Stimulated activated CD4-positive, alpha-beta T cell treated with anti-CD3 and anti-CD28 coated beads, Interleukin-15, amount 100 ng/mL, for 24 hours (primary cell): ENCODE data around the gene MTARC2.
"Not testable (repeated sequence)": the region's sequence is repeated elsewhere in the genome, so short reads cannot be mapped to it uniquely, and the experiment has no call there.

Experiments used
- DNase-seq: peaks from one replicate; pipeline ENCODE4 v3.0.0-alpha.2; 2020

The MTARC2 gene

GRCh38 chr1:220732621-220733020 lies 15.5 kb upstream of the MTARC2 start:
- no peak for DNase-seq

GRCh38 chr1:220733086-220733601 lies 15.0 kb upstream of the MTARC2 start:
- DNase-seq, result peak; percentile 83

- no peak for DNase-seq
Observed at GRCh38 chr1:220734571-220735326, 13.4 kb upstream of the MTARC2 start.

- DNase-seq, result not testable (repeated sequence)
Observed at GRCh38 chr1:220736283-220736682, 11.8 kb upstream of the MTARC2 start.

- no peak for DNase-seq
Observed at GRCh38 chr1:220741349-220741748, 6.8 kb upstream of the MTARC2 start.

- DNase-seq, result no peak
Observed at GRCh38 chr1:220741825-220742224, 6.3 kb upstream of the MTARC2 start.

GRCh38 chr1:220742520-220742919 lies 5.6 kb upstream of the MTARC2 start:
- DNase-seq, result no peak

GRCh38 chr1:220746851-220747250 lies 1.3 kb upstream of the MTARC2 start:
- DNase-seq, result no peak

- no peak for DNase-seq
Observed at GRCh38 chr1:220747437-220748088, 559 bp upstream of the MTARC2 start.

GRCh38 chr1:220748936-220749335 lies 814 bp downstream of the MTARC2 start:
- no peak for DNase-seq

- no peak for DNase-seq
Observed at GRCh38 chr1:220750131-220750515, 2.0 kb downstream of the MTARC2 start.

- DNase-seq, result no peak
Observed at GRCh38 chr1:220751111-220751510, 3.0 kb downstream of the MTARC2 start.

- no peak for DNase-seq
Observed at GRCh38 chr1:220754212-220754917, 6.2 kb downstream of the MTARC2 start.

GRCh38 chr1:220754918-220755295 lies 6.8 kb downstream of the MTARC2 start:
- DNase-seq, result no peak

GRCh38 chr1:220755309-220755708 lies 7.2 kb downstream of the MTARC2 start:
- no peak for DNase-seq

GRCh38 chr1:220757441-220757840 lies 9.3 kb downstream of the MTARC2 start:
- no peak for DNase-seq

- DNase-seq, result no peak
Observed at GRCh38 chr1:220759147-220759546, 11.0 kb downstream of the MTARC2 start.

- no peak for DNase-seq
Observed at GRCh38 chr1:220761688-220762427, 13.7 kb downstream of the MTARC2 start.

- no peak for DNase-seq
Observed at GRCh38 chr1:220764757-220765156, 16.6 kb downstream of the MTARC2 start.

- DNase-seq, result no peak
Observed at GRCh38 chr1:220767312-220768125, 19.4 kb downstream of the MTARC2 start.

GRCh38 chr1:220768126-220768601 lies 20.0 kb downstream of the MTARC2 start:
- no peak for DNase-seq

- DNase-seq, result no peak
Observed at GRCh38 chr1:220769205-220769604, 21.1 kb downstream of the MTARC2 start.
